ENCODE measurements around the gene MLC1. TPM values are rescaled to one million over a fixed set of nuclear protein-coding genes. Genes with fewer than 3 reads are reported as not detected.

Gene MLC1
- total RNA-seq, 1 donor from 2014 or later = 3.1 TPM

GRCh38 chr22:50015451-50016307 lies 69.5 kb downstream of the MLC1 start:
- no peak for DNase-seq

- DNase-seq = no peak
Observed at GRCh38 chr22:50014655-50015401, 70.4 kb downstream of the MLC1 start.

- no peak for DNase-seq
Observed at GRCh38 chr22:50014053-50014501, 71.1 kb downstream of the MLC1 start.

- no peak for DNase-seq
Observed at GRCh38 chr22:50012211-50013181, 72.7 kb downstream of the MLC1 start, which contains the start of gene IL17REL. Gene IL17REL (minus strand): TSS chr22:50012765. CDS start chr22:50012646, 119 bp downstream.

- no peak for DNase-seq
Observed at GRCh38 chr22:50011447-50012210, 73.6 kb downstream of the MLC1 start.

GRCh38 chr22:50010676-50011446 lies 74.4 kb downstream of the MLC1 start:
- no peak for DNase-seq

GRCh38 chr22:50009765-50010675 lies 75.2 kb downstream of the MLC1 start:
- no peak for DNase-seq

Other genes with a start within 250 kb of the MLC1 start
- gene ZBED4, start 231.6 kb downstream of the MLC1 start, total RNA-seq = 9.1 TPM
- gene ALG12, start 167.0 kb downstream of the MLC1 start, total RNA-seq = 7.9 TPM
- gene CRELD2, start 166.8 kb downstream of the MLC1 start, total RNA-seq = 17.5 TPM
- 48.5 TPM for gene PIM3, start 124.7 kb downstream of the MLC1 start, total RNA-seq
- gene IL17REL, start 72.7 kb downstream of the MLC1 start, total RNA-seq = not detected
- not detected for gene TTLL8, start 27.1 kb downstream of the MLC1 start, total RNA-seq
- gene MOV10L1, start 4.6 kb upstream of the MLC1 start, total RNA-seq = 3.0 TPM
- gene PANX2, start 85.3 kb upstream of the MLC1 start, total RNA-seq = 0.30 TPM
- gene TRABD, start 100.5 kb upstream of the MLC1 start, total RNA-seq = 10.8 TPM
- gene SELENOO, start 115.6 kb upstream of the MLC1 start, total RNA-seq = 10.7 TPM
- 23.5 TPM for gene TUBGCP6, start 159.6 kb upstream of the MLC1 start, total RNA-seq
- 13.1 TPM for gene HDAC10, start 165.8 kb upstream of the MLC1 start, total RNA-seq
- 8.8 TPM for gene MAPK12, start 176.3 kb upstream of the MLC1 start, total RNA-seq
- gene MAPK11, start 185.0 kb upstream of the MLC1 start, total RNA-seq = 5.2 TPM
- 68.8 TPM for gene PLXNB2, start 222.2 kb upstream of the MLC1 start, total RNA-seq
- gene DENND6B, start 241.6 kb upstream of the MLC1 start, total RNA-seq = 2.9 TPM

Data from skin of body (tissue), 2 donors.